GM12878 (cell line): ENCODE measurements around the gene SPINDOC. TPM values are rescaled to one million over a fixed set of nuclear protein-coding genes. Genes with fewer than 3 reads are reported as not detected.

ENCODE experiments used
- ATAC-seq: fragments of 200-7000 bp; cut with Tn5 transposase; 3 replicates; pipeline ENCODE4 v1.9.1; 2020; ENCODE audit warnings: mild to moderate bottlenecking, moderate library complexity
- BruUV-seq: library from RNA; stranded (reverse); fragments of 400-500 nt; replicated peaks from 2 replicates; lab custom pipeline; 2021; lab: Mats Ljungman, UMichigan
- CTCF ChIA-PET: fragments of 300-600 bp; sonication (Branson Sonifier 250); formaldehyde crosslinking; extraction: SDS; loops from one replicate; lab custom pipeline; 2021; ENCODE audit warnings: inconsistent platforms; lab: Yijun Ruan, JAX
- POLR2A ChIA-PET: fragments of 350-600 bp; formaldehyde crosslinking; extraction: SDS; loops from one replicate; lab custom pipeline; 2021; ENCODE audit warnings: inconsistent platforms; lab: Charles Lee
- RAD21 ChIA-PET: fragments of 300-600 bp; sonication (Branson Sonifier 250); formaldehyde crosslinking; loops from one replicate; lab custom pipeline; 2023; ENCODE audit warnings: antibody characterized with exemption; ENCODE audit not compliant: unreplicated experiment; lab: Charles Lee
- SMC1A ChIA-PET: fragments of 300-600 bp; sonication (Branson Sonifier 250); formaldehyde crosslinking; loops from one replicate; lab custom pipeline; 2023; ENCODE audit not compliant: unreplicated experiment, uncharacterized antibody; lab: Charles Lee
- DNase-seq: peaks from one replicate; pipeline ENCODE4 v3.0.0-alpha.2; 2011; ENCODE audit warnings: low read depth, low spot score
- FAIRE-seq: peaks from 3 replicates; lab custom pipeline; 2011; peaks lifted over from hg19 to GRCh38; lab: Jason Lieb, UNC
- H2AFZ ChIP-seq: 2 replicates; pipeline ENCODE4 v1.6.0; 2011; ENCODE audit warnings: low read depth, low read length, control low read depth; ENCODE audit not compliant: control insufficient read depth
- H3K27ac ChIP-seq: 2 replicates; pipeline ENCODE4 v1.5.1; 2011; ENCODE audit warnings: control low read depth; ENCODE audit not compliant: control insufficient read depth, insufficient read depth
- H3K27me3 ChIP-seq, 2 experiments: replicated peaks in 1 of 2; 2 replicates each; pipeline versions ENCODE4 v1.6.0 to v1.6.1; 2011; ENCODE audit warnings: low read length in 1 of 2; ENCODE audit not compliant: control insufficient read depth in 2 of 2, insufficient read depth in 2 of 2
- H3K36me3 ChIP-seq, 2 experiments: 2 replicates each; pipeline ENCODE4 v1.5.1; 2011; ENCODE audit warnings: low read length in 1 of 2; ENCODE audit not compliant: control insufficient read depth in 2 of 2, insufficient read depth in 2 of 2
- H3K4me1 ChIP-seq: 2 replicates; pipeline ENCODE4 v1.6.1; 2011; ENCODE audit warnings: mild to moderate bottlenecking, low read length, moderate library complexity, mixed read lengths; ENCODE audit not compliant: control insufficient read depth, insufficient read depth
- H3K4me2 ChIP-seq: 2 replicates; pipeline ENCODE4 v1.6.0; 2011; ENCODE audit warnings: control low read depth; ENCODE audit not compliant: control insufficient read depth, insufficient read depth
- H3K4me3 ChIP-seq: fragments of 200-600 bp; sonication (generic); 2 replicates; pipeline ENCODE4 v1.5.1; 2016
- H3K79me2 ChIP-seq: 2 replicates; pipeline ENCODE4 v1.6.0; 2011; ENCODE audit warnings: low read length; ENCODE audit not compliant: control insufficient read depth, insufficient read depth
- H3K9ac ChIP-seq: 2 replicates; pipeline ENCODE4 v1.8.0; 2011; ENCODE audit warnings: low read length, control low read depth, mixed read lengths; ENCODE audit not compliant: control insufficient read depth, insufficient read depth
- H3K9me3 ChIP-seq: replicated peaks from 3 replicates; pipeline ENCODE4 v1.5.1; 2011; ENCODE audit warnings: mild to moderate bottlenecking, low read length; ENCODE audit not compliant: control insufficient read depth, insufficient read depth
- H4K20me1 ChIP-seq: 2 replicates; pipeline ENCODE4 v1.6.0; 2011; ENCODE audit not compliant: control insufficient read depth, insufficient read depth
- ASH2L ChIP-seq: fragments of 300-600, 200-600 bp; sonication (generic); IDR thresholded peaks from 2 replicates; pipeline ENCODE4 v1.6.1; 2017; ENCODE audit warnings: low read depth, mild to moderate bottlenecking, borderline replicate concordance
- ATF7 ChIP-seq: fragments of 450-650 bp; IDR thresholded peaks from 2 replicates; pipeline ENCODE4 v1.6.1; 2016; ENCODE audit warnings: low read depth, mild to moderate bottlenecking
- HDAC2 ChIP-seq: fragments of 200-600 bp; sonication (generic); IDR thresholded peaks from 2 replicates; pipeline ENCODE4 v1.6.1; 2017
- NR2C1 ChIP-seq: fragments of 450-650 bp; IDR thresholded peaks from 2 replicates; pipeline ENCODE4 v1.6.1; 2017; ENCODE audit warnings: antibody characterized with exemption, mild to moderate bottlenecking, moderate library complexity
- POLR2AphosphoS2 ChIP-seq: IDR thresholded peaks from 2 replicates; pipeline ENCODE4 v1.6.1; 2011; ENCODE audit warnings: low read depth, mild to moderate bottlenecking, low read length, improper control_type of control experiment, moderate library complexity
- RAD51 ChIP-seq: fragments of 450-650 bp; IDR thresholded peaks from 2 replicates; pipeline ENCODE4 v1.6.1; 2016; ENCODE audit warnings: moderate library complexity, mild to moderate bottlenecking, inconsistent platforms
- SP1 ChIP-seq: IDR thresholded peaks from one replicate; pipeline ENCODE4 v1.6.1; 2011; ENCODE audit warnings: low read depth, low read length
- TCF3 ChIP-seq: IDR thresholded peaks from 2 replicates; pipeline ENCODE4 v1.6.1; 2012; ENCODE audit warnings: low read depth, mild to moderate bottlenecking, low read length, borderline replicate concordance; ENCODE audit not compliant: insufficient read depth
- ZNF384 ChIP-seq: IDR thresholded peaks from 2 replicates; pipeline ENCODE4 v1.6.1; 2012; ENCODE audit warnings: low read depth, mild to moderate bottlenecking, low read length, improper control_type of control experiment, borderline replicate concordance
- WGBS: methylation state at CpG from one replicate; pipeline ENCODE4 v1.1.6; 2016; ENCODE audit warnings: low lambda C conversion rate; ENCODE audit not compliant: insufficient replicate concordance, insufficient coverage; ENCODE audit errors: missing lambda C conversion rate; 5-methylcytosine and 5-hydroxymethylcytosine counted together
- in situ Hi-C: fragments of 300-500 bp; cut with MboI; formaldehyde crosslinking; loops from 9 replicates; pipeline ENCODE4 v1.14.3; 2018; ENCODE audit warnings: mixed read lengths
- intact Hi-C: fragments of 100-400 bp; cut with micrococcal nuclease; formaldehyde crosslinking; loops from one replicate; pipeline ENCODE4 v1.14.2; 2022; ENCODE audit not compliant: unreplicated experiment
- polyA plus RNA-seq, 11 experiments: library from polyadenylated mRNA; depleted of rRNA in 4 of 11; unstranded in 6 of 11; stranded (reverse) in 5 of 11; fragments of >200 nt; fragmentation: Nextera tagmentation in 4 of 11; fragmentation: Illumina TruSeq in 1 of 11; extraction: Ambion mirVana in 4 of 11; extraction: Trizol in 1 of 11; gene quantifications; 1 replicate in 1 of 11; 2 replicates in 10 of 11; pipeline versions ENCODE4 v1.2.1 to v1.2.3, GENCODE V29; 2011 to 2016; ENCODE audit warnings: inconsistent platforms in 2 of 11, missing spikeins in 2 of 11, low read depth in 1 of 11
- total RNA-seq, 4 experiments: library from RNA; depleted of rRNA in 3 of 4; stranded (reverse); fragments of >200 nt in 3 of 4; fragmentation: Illumina TruSeq in 1 of 4; extraction: Trizol in 1 of 4; gene quantifications; 2 replicates each; pipeline versions ENCODE4 v1.2.1 to v1.2.3, GENCODE V29; 2013 to 2021
- TF ChIP-seq, protein P1 (sequence below): fragments of 450-650 bp; IDR thresholded peaks from 2 replicates; pipeline ENCODE4 v1.6.1; 2016; ENCODE audit warnings: mild to moderate bottlenecking, moderate library complexity, borderline replicate concordance
- TF ChIP-seq, protein P2 (sequence below): fragments of 150-350 bp; IDR thresholded peaks from 2 replicates; pipeline ENCODE4 v1.6.1; 2016; ENCODE audit warnings: low read depth, low read length
- TF ChIP-seq, protein P3 (sequence below): fragments of 450-650 bp; IDR thresholded peaks from 2 replicates; pipeline ENCODE4 v1.6.1; 2017; ENCODE audit warnings: borderline replicate concordance

The SPINDOC gene
- total and polyA plus RNA-seq, 10 of the 15 experiments (the other 5 are each of a cell fraction or from before 2014, with no cell fraction given): 0.88 to 38.2 (median 16.9) TPM

DNA sequence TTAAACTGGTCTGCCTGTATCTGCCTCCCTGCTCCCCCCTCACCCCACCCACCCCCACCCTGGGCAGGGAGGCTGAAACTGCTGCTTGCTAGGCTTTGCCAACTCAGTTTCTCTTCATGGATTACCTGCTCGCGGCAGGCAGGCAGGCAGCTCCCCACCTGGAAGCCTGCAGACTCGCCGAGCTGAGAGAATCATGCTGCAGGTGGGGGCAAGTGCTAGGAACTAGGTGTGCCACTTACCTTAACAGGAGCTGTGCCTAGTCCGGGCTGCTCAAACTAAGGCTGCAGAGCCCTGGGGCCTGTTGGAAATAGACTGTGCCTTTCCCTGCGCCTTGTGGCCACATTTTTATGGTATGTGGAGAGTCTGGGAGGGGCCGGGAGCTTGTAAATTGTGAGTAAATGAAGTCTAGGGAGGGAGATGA lies 55.9 kb downstream of the SPINDOC start:
- in situ Hi-C loops: no loop called here
- WGBS: 95% methylated on average over 7 of the region's 7 CpGs
- ChIA-PET SMC1A (interaction anchor here (13.9 kb wide), 1 partner anchor 29 kb away, joined by 153 read pairs; the partner anchor contains the start of gene MARK2), POLR2A (interaction anchor here (0.8 kb wide), 1 partner anchor 18 kb away, joined by 5 read pairs; no protein-coding TSS in a partner anchor), RAD21 (interaction anchor here (0.8 to 2.2 kb wide), 2 partner anchors 28 to 31 kb away, joined by 3 to 21 read pairs; partner anchors contain the start of gene MARK2), CTCF (interaction anchor here (2.3 to 3.4 kb wide), 2 partner anchors 27 to 32 kb away, joined by 7 to 46 read pairs; no protein-coding TSS in a partner anchor)
- intact Hi-C loops: no loop called here
- BruUV-seq: no TSS peak
- ATAC-seq (no peak), FAIRE-seq (no peak), DNase-seq (no peak)
- H3K9me3 ChIP-seq: no peaks in the 10 kb centered on the region
- H3K4me3 ChIP-seq: no peak overlapping the region
- no peak overlapping the region for H2AFZ ChIP-seq
- H3K27ac ChIP-seq: no peak overlapping the region; the same call in 1 of the 2 replicates
- no peak overlapping the region for H3K9ac ChIP-seq
- peaks cover 60% of the 10 kb centered on the region for H3K79me2 ChIP-seq
- TF ChIP-seq, protein P1, sequence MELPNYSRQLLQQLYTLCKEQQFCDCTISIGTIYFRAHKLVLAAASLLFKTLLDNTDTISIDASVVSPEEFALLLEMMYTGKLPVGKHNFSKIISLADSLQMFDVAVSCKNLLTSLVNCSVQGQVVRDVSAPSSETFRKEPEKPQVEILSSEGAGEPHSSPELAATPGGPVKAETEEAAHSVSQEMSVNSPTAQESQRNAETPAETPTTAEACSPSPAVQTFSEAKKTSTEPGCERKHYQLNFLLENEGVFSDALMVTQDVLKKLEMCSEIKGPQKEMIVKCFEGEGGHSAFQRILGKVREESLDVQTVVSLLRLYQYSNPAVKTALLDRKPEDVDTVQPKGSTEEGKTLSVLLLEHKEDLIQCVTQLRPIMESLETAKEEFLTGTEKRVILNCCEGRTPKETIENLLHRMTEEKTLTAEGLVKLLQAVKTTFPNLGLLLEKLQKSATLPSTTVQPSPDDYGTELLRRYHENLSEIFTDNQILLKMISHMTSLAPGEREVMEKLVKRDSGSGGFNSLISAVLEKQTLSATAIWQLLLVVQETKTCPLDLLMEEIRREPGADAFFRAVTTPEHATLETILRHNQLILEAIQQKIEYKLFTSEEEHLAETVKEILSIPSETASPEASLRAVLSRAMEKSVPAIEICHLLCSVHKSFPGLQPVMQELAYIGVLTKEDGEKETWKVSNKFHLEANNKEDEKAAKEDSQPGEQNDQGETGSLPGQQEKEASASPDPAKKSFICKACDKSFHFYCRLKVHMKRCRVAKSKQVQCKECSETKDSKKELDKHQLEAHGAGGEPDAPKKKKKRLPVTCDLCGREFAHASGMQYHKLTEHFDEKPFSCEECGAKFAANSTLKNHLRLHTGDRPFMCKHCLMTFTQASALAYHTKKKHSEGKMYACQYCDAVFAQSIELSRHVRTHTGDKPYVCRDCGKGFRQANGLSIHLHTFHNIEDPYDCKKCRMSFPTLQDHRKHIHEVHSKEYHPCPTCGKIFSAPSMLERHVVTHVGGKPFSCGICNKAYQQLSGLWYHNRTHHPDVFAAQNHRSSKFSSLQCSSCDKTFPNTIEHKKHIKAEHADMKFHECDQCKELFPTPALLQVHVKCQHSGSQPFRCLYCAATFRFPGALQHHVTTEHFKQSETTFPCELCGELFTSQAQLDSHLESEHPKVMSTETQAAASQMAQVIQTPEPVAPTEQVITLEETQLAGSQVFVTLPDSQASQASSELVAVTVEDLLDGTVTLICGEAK: no peak
- no peak for TF ChIP-seq NR2C1
- no peak for TF ChIP-seq ZNF384
- TF ChIP-seq, protein P2, sequence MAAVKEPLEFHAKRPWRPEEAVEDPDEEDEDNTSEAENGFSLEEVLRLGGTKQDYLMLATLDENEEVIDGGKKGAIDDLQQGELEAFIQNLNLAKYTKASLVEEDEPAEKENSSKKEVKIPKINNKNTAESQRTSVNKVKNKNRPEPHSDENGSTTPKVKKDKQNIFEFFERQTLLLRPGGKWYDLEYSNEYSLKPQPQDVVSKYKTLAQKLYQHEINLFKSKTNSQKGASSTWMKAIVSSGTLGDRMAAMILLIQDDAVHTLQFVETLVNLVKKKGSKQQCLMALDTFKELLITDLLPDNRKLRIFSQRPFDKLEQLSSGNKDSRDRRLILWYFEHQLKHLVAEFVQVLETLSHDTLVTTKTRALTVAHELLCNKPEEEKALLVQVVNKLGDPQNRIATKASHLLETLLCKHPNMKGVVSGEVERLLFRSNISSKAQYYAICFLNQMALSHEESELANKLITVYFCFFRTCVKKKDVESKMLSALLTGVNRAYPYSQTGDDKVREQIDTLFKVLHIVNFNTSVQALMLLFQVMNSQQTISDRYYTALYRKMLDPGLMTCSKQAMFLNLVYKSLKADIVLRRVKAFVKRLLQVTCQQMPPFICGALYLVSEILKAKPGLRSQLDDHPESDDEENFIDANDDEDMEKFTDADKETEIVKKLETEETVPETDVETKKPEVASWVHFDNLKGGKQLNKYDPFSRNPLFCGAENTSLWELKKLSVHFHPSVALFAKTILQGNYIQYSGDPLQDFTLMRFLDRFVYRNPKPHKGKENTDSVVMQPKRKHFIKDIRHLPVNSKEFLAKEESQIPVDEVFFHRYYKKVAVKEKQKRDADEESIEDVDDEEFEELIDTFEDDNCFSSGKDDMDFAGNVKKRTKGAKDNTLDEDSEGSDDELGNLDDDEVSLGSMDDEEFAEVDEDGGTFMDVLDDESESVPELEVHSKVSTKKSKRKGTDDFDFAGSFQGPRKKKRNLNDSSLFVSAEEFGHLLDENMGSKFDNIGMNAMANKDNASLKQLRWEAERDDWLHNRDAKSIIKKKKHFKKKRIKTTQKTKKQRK: no peak
- TF ChIP-seq ATF7: no peak
- TF ChIP-seq HDAC2: no peak
- no peak for TF ChIP-seq SP1
- TF ChIP-seq RAD51: no peak
- TF ChIP-seq, protein P3, sequence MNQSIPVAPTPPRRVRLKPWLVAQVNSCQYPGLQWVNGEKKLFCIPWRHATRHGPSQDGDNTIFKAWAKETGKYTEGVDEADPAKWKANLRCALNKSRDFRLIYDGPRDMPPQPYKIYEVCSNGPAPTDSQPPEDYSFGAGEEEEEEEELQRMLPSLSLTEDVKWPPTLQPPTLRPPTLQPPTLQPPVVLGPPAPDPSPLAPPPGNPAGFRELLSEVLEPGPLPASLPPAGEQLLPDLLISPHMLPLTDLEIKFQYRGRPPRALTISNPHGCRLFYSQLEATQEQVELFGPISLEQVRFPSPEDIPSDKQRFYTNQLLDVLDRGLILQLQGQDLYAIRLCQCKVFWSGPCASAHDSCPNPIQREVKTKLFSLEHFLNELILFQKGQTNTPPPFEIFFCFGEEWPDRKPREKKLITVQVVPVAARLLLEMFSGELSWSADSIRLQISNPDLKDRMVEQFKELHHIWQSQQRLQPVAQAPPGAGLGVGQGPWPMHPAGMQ: no peak
- TF ChIP-seq ASH2L: no peak
- TF ChIP-seq POLR2AphosphoS2: no peak
- no peak for TF ChIP-seq TCF3
- peaks cover 56% of the 10 kb centered on the region for H3K4me1 ChIP-seq
- H3K4me2 ChIP-seq: no peak overlapping the region
- H4K20me1 ChIP-seq: peaks cover 9% of the 10 kb centered on the region
- peaks cover 3 to 8% of the 10 kb centered on the region in 2 experiments for H3K36me3 ChIP-seq
- no peaks in the 10 kb centered on the region for H3K27me3 ChIP-seq
